ENCODE measurements around the gene XPC. TPM values are rescaled to one million over a fixed set of nuclear protein-coding genes. Genes with fewer than 3 reads are reported as not detected.
A peak's percentile ranks its signal among the peaks of the same experiment; 100 is the strongest.

Gene XPC
- polyA plus RNA-seq, 3 donors, result 14.6 to 16.9 (median 16.8) TPM

DNA sequence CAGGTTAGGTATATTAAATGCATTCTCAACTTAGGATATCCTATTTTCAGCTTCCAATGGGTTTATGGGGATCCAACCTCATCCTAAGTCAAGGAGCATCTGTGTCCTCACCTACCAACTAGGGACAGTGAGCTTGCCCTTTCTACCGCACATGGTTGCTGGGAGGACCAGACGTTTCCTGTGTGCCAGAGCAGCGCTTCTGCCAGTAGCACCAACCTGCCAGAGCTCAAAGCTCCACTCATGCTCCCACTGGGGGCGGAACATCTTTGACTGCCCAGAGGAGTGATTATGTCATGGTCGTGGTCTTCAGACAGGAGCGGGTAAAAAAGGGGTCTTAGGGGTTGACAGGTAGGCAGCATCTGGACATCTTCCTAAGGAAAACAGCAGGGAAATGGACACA, 24.7 kb downstream of the XPC start:
- WGBS, 3 donors, result 90 to 95% (median 91%) methylated on average over 6 of the region's 6 CpGs
- H3K27ac ChIP-seq (ENCODE audit: low read depth, low read length), result no peak overlapping the region

DNA sequence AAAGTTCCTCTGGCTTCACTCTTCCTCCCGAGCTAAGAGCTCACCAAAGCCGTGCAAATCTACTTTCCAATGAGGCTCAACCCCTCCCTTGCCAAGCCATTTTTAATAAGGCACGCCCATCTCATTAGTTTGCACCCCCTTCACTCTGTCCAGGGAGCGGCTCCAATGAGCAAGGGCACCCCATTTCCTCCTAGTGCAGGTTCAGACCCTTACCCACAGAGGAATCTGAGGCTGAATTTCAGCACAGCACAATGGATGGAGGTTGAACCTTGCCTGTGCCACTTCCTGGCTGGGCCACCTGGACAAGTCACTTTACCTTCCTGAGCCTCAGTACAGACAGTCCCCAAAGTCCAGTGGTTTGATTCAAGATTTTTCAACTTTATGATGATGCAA, 25.4 kb downstream of the XPC start:
- no peak overlapping the region for H3K27ac ChIP-seq (ENCODE audit: low read depth, low read length)
- 91 to 93% (median 92%) methylated on average over 4 of the region's 4 CpGs for WGBS, 3 donors

GRCh38 chr3:14152233-14152962, 26.0 kb downstream of the XPC start:
- H3K27ac ChIP-seq (ENCODE audit: low read depth, low read length), result no peak overlapping the region
- 76 to 95% (median 90%) methylated on average over 11 of the region's 11 CpGs for WGBS, 3 donors

- WGBS, 3 donors, result 88 to 91% (median 90%) methylated on average over 12 of the region's 12 CpGs
- no peak overlapping the region for H3K27ac ChIP-seq (ENCODE audit: low read depth, low read length)
These were observed 26.8 kb downstream of the XPC start for GRCh38 chr3:14151471-14152083.

DNA sequence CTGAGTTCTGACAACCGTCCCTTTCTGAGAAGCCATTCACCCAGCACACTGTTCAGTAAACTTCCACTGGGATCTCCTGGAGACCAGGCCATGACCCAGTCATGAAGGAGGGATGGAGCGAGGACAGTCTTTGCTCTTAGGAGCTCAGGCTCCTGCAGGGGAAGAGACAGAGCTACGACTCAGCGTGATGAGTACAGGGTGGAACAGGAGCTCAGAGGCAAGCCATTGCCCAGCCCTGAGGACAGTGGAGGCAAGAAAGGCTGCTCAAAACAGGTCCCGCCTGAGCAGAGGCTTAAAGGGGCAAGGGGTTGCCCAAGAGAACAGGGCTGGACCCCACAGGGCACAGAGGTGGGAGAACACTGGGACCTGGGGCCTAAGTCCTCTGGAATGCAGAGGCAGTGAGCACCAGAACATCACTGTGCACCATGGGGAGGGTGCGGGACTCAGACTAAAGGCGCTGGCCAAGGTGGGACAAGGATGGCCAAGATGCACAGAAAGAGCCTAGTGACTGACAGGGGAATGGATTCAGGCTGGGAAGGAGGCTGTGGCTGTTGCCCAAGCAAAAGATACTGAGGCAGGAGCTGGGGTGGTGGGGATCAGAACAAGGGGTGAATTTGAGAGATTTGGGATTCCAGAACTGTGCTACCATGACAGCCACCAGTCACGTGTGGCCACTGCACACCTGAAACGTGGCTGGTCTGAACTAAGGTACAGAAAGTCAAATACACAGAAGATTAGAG, 27.7 kb downstream of the XPC start:
- H3K27ac ChIP-seq (ENCODE audit: low read depth, low read length), result no peak overlapping the region
- 94 to 97% (median 94%) methylated on average over 9 of the region's 9 CpGs for WGBS, 3 donors

DNA sequence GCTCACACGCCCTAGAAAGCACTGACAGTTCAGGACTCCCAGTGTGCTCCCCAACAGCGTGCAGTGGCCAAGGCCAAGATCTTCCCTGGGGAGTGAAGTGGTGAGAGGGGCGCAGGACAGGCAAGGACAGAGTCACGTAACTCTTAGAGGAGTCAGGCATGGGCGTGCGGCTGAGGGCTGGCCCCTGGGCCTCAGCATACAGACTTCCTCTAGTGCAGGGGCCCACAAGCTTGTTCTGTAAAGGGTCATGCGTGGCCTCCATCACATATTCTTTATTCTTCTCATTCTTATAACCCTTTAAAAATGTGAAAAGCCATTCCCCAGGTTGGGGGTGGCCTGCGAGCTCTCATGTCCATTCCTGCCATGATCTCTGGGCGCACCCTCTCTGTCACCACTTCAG, 28.3 kb downstream of the XPC start:
- WGBS, 3 donors, result 93 to 98% (median 94%) methylated on average over 9 of the region's 9 CpGs
- H3K27ac ChIP-seq (ENCODE audit: low read depth, low read length), result no peak overlapping the region

DNA sequence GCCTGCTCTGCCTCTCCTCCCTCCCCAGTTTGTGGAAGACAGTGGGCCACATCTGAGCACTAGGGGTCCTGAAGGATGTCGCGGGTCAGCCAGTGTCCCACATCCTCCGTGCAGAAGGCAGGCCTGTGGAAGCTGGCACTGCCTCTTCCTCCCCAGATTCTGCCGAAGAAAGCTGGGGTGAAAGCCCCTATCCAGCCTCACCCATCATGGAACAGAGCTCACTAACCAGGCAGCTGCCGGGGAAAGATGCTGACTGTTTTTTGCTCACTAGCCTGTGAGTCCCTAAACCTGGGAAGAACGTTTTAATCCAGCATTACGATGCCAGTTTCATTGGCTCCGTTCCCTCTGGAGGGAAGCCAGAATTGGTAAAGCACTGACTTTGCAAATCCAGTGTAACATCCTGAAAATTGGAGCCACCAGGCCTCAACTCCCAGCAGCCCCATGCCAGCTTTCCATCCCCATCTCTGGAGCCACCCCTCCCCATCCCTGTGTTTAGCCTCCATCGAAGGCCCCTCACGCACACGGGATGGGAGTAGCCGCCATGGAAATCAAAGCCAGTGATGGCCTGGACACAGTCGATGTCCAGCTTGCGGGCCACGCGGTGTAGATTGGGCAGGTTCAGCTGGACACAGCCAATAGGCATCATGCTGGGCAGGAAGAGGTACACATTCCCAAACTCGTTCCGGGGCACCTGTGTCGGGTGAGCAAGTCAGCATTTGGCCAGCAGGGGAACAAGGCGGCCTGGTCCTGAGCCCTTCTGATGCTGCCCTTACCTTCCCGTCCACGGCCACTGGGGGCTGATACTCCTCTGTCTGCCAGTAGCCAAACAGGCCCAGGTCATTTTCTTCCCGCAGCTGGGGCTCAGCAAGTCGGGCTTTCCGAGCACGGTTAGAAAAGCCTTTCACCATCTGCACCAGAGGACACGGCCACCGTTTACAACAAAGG, 30.1 kb downstream of the XPC start:
- no peak overlapping the region for H3K27ac ChIP-seq (ENCODE audit: low read depth, low read length)
- WGBS, 3 donors, result 83 to 89% (median 87%) methylated on average over 28 of the region's 28 CpGs

DNA sequence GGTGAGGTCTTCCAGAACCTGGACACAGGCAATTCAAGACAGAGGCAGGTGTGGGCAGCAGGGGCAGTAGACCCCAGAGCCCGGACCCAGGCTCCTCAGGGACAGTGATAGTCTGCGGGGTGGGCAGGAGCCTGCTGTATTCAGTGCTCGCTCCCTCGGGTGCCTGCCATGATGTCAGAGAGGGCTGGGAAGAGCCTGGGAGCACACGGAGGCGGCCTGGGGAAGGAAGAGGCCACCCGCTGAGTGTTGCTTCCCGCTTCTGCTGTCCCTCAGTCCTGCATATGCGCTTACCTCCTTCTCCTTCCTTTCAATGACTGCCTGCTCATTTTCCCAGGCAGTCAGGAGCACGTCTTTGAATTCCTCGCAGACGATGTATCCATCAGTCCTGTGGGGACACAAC, 30.8 kb downstream of the XPC start:
- H3K27ac ChIP-seq (ENCODE audit: low read depth, low read length), result no peak overlapping the region
- WGBS, 3 donors, result 79 to 82% (median 80%) methylated on average over 12 of the region's 12 CpGs

GRCh38 chr3:14147066-14147435, 31.4 kb downstream of the XPC start:
- 80 to 83% (median 81%) methylated on average over 5 of the region's 5 CpGs for WGBS, 3 donors
- no peak overlapping the region for H3K27ac ChIP-seq (ENCODE audit: low read depth, low read length)

- 93 to 95% (median 94%) methylated on average over 10 of the region's 10 CpGs for WGBS, 3 donors
These were observed 31.9 kb downstream of the XPC start for GRCh38 chr3:14146381-14147065.

DNA sequence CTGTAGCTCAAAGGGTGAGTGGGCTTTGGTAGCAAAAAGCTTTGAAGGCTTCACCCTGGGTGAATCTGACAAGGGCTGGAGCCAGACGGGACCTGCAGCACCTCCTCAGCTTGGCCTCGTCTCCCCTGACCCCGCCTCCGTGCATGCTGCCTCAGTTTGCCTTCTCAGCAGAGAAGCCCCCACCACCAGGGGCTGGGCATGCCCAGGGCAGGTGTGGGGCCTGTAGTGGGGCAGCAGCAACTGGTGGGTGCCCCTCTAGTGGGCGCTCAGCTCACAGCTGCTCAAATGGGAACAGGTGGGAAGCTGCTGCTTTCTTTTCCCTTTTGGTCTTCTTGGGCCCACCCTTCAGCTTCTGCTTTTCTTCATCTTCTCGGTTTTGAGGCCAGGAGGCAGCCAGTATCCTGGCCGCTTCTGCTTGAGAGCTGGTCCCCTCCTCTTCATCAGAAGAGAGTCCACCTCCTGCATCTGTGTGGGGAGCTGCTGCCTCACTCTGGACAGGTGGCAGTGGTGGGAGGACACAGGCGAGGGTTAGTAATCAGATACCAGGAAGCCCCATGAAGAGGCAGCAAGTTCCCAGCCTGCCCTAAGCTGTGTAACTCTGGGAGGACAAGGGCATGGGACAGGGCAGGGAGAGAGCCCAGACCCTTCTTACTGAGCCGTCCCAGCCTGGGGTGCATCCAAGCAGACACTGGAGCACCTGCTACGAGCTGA, 32.6 kb downstream of the XPC start:
- H3K27ac ChIP-seq (ENCODE audit: low read depth, low read length), result peak overlapping the region; percentile 34
- 79 to 91% (median 83%) methylated on average over 10 of the region's 10 CpGs for WGBS, 3 donors

More at GRCh38 chr3:14146381-14147065, 31.9 kb downstream of the XPC start:
- H3K27ac ChIP-seq (ENCODE audit: low read depth, low read length), result peak overlapping the region; percentile 34

- peak overlapping the region; percentile 3 for H3K27ac ChIP-seq (ENCODE audit: low read depth, low read length)
- WGBS, 3 donors, result 78 to 91% (median 89%) methylated on average over 9 of the region's 9 CpGs
These were observed 33.2 kb downstream of the XPC start for GRCh38 chr3:14145236-14145635.

DNA sequence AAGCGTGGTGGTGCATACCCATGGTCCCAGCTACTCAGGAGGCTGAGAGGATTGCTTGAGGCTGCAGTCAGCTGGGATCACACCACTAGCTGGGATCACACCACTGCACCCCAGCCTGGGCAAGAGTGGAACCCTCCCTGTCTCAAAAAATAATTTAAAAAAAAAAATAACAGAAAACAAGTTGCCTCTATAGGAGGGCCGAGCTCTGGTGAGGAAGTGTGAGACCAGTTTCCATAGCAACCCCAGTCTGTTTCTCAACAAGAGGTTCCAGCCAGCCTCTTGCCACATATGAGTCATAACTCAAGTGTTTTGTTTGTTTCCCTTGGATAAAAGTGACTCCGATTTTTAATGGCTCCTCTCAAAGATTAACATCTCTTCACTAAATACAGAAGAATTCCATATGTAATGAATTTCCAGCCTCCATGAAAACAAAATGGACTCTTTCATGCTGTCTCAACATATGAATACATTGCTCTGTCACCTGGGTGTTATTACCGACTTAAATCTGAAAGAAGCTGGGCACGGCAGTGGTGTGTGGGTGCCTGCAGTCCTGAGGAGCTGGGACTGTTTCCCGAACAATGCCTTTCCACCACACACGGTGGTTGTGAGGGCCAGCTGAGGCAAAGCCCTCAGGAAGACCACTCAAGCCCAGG, 33.9 kb downstream of the XPC start:
- H3K27ac ChIP-seq (ENCODE audit: low read depth, low read length), result peak overlapping the region; percentile 84
- 8 to 28% (median 8%) methylated on average over 7 of the region's 7 CpGs for WGBS, 3 donors

GRCh38 chr3:14143271-14144225, 34.9 kb downstream of the XPC start:
- H3K27ac ChIP-seq (ENCODE audit: low read depth, low read length), result peak overlapping the region; percentile 84
- WGBS, 3 donors, result 46 to 68% (median 51%) methylated on average over 7 of the region's 7 CpGs

- no peak overlapping the region for H3K27ac ChIP-seq (ENCODE audit: low read depth, low read length)
- WGBS, 3 donors, result 70 to 85% (median 77%) methylated on average over 8 of the region's 8 CpGs
These were observed 35.7 kb downstream of the XPC start for GRCh38 chr3:14142567-14143270.
